CD4-positive, alpha-beta T cell treated with Interleukin-12 subunit alpha and Interleukin-12 subunit beta, for 1 hour (primary cell): ENCODE data around the gene TMEM212.

Experiments used
- DNase-seq: peaks from one replicate; pipeline ENCODE4 v3.0.0-alpha.2; 2020

Gene TMEM212

GRCh38 chr3:171862392-171862791 lies 19.2 kb downstream of the TMEM212 start:
- no peak for DNase-seq

- no peak for DNase-seq
Measured at GRCh38 chr3:171862993-171863521, 19.9 kb downstream of the TMEM212 start.

DNA sequence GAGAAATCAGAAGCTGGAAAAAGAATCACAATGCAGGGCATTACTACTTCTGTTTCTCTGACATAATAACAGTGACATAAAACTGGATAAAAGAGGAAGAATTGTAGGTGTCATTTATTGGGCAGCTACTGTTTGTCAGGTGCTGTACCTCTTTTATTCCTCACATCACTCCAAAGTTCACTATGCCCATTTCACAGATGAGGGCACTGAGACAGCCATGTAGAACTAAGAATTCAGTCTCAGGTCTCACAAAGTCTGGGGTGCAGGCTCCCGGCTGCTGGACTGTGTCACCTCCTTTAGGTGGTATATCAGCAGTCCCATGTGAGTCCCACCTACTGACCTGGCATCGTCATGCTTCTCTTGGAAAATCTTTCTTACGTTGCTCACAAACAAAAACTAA lies 20.8 kb downstream of the TMEM212 start:
- no peak for DNase-seq

GRCh38 chr3:171865191-171865865 lies 22.2 kb downstream of the TMEM212 start:
- no peak for DNase-seq

GRCh38 chr3:171867981-171868380 lies 24.8 kb downstream of the TMEM212 start:
- no peak for DNase-seq

GRCh38 chr3:171871392-171872274 lies 28.5 kb downstream of the TMEM212 start:
- DNase-seq, result no peak

DNA sequence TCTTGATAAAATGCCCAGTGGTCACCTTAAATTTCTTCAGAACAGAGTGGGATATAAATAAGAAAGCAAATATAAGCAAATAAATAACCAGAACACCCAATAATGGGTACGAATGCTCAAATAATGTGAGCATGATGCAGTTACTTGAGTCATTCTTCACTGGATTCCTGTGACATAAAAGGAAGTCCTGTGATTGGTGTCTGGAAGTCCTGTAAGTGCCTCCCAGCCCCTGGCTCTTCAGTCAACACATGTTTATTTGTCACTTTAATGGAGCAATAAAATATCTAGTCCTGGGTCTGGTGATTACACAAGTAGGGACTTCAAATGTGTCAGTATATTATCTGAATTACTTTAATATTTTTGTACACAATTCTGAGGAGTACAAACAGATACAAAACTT lies 30.4 kb downstream of the TMEM212 start:
- DNase-seq, result no peak

GRCh38 chr3:171874251-171874681 lies 31.1 kb downstream of the TMEM212 start:
- DNase-seq, result no peak

- DNase-seq, result no peak
Measured at GRCh38 chr3:171874879-171875278, 31.7 kb downstream of the TMEM212 start.

- DNase-seq, result no peak
Measured at GRCh38 chr3:171875923-171876412, 32.8 kb downstream of the TMEM212 start.

DNA sequence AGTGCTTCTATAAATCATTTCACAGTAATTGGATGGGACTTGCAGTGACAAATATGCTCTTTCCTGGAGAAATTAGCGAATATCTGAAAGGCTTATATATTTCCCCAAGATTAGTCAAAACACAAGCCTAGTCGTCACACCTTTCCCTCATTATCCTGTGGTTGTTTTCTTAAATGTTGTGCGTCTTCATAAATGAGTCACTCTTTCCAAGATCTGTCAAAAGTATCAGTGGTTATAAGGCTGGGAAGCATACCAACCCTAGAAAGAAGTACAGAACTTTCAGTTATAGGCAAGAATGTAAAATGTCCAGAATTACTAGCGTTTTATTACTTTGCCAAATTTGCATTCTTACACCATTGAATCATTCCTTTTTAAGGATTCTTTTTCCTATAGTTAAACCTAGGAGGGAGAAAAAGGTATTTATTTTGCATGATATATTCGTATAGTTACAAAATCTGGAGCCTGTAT lies 33.6 kb downstream of the TMEM212 start:
- DNase-seq, result no peak

DNA sequence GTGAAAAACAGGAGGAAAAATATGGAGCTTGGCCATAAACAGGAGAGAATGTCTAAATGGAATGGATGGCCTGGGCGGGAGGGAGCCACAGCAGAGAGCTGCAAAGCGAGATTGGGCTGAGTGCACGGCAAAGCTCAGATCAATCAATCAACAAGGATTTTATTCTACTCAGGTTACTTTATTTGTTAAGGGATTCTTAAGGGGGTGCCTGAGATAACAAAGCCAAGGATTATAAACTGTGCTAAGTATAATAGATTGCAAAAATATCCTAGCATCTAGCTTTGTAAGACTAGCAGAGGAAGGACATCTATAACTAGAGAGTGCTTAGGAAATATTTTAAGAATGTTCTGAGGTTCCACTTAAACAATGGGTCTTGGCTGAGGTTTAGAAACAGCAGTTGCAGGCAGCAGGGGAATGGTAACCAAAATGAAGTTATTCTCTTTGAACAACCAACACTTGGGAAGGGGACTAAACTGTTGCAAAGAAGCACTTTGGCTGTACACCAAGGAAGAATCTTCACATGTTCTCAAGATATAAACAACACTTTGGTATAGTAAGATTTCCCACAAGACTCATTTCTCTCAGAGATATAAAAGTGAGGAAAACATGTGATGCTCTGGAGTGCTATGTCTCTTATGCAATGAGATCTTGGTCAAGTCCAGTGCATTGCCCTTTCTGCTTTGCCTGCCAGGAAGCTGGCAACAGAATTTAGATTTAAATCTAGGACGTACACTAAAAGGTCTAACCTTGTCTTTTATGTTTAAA lies 35.5 kb downstream of the TMEM212 start:
- DNase-seq, result no peak

DNA sequence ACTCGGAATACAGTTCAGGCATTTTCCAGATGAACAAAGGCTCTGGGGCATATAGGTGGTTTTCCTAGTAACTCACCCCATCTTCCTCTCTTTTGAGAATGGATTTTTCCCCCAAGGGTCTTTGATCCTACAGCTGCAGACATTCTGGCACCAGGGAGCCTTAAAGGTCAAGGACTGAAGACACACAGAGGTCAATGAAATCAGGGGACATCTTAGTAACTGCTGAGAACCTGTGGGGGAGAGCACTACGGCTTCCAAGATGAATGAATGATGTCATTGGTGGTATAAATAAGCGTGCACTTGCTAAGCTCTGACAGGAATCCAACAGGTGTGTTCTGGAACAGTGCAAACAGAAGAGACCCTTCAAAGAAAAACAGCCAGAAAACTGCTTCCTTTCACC lies 36.3 kb downstream of the TMEM212 start:
- no peak for DNase-seq

DNA sequence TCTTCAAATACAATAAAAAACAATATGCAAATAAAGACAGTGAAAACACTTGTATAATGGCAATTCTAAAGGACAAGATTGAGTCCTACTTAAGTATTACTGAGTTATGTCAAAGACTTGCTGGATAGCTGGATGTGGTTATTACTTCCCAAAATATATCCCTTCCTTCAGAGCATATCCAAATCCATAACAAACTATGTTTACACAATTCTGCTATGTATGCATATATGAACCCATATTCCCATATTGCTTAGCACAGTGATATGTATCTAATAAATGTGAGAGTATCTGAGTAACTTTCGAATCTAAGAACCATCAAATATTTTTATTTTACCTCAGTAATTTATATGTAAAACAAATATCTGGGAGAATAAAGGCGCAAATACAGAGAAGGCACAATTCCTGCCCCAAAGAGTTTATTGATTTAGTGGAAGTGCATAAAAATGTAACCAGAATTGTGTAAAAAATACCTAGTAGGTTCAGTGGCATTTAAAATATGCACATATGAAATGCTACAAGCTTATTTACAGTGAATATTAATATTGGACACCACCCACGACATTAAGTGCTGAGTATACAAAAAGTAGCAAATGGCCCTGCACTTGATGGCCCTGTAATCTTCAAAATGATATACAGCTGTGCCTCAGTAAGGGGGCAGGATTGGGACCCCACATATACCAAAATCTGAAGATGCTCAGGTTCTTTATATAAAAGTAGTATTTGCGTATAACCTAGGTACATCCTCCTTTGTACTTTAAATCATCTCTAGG lies 37.1 kb downstream of the TMEM212 start:
- no peak for DNase-seq

- DNase-seq, result no peak
Measured at GRCh38 chr3:171881251-171881650, 38.1 kb downstream of the TMEM212 start.

DNA sequence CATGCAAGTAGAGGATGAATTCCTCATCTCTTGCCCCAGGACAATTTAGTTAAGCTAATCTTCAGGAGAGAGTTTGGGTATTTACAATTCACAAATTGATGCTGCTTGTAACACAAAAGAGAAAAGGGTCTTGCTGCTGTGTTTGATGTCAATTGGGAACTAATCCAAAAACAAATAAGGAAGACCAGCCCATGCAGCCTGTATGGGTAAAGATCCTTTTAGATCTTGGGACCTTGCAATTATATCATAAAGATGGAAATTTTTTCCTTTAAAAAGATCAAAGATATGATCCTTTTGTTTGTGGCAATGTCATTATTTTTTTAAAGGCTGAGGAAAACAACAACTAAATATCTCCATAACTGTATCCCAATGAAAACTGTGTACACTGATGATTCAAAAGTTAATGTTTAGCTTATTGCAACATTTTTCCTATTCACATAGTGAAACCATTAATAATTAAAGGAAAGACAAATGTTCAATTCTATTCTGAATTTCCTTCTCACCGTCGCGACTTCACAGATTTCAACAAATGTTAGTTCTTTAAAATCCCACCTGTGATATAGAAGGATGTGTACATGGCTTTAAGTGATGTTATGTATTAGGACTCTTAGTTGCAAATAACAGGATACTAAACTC lies 40.2 kb downstream of the TMEM212 start:
- DNase-seq, result no peak

- no peak for DNase-seq
Measured at GRCh38 chr3:171883893-171884279, 40.7 kb downstream of the TMEM212 start.

GRCh38 chr3:171888466-171888865 lies 45.3 kb downstream of the TMEM212 start:
- DNase-seq, result no peak

DNA sequence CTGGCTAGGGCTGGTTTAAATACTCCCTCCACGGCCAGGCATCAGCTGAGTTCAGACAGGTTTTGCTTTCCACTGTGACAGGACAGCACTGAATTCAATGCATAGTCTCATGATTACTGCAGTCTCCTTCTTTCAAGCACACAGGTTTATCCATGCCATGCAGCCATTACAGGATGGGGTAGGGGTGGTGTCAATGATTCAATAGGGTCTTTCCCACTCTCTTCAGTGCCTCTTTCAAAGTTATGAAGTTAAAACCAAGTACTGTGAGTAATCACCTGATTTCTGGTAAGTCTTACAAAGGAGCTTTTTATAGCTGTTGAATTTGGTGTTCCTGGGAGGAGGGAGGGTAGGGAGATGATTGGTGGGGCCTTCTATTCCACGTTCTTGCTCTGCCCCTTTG lies 47.2 kb downstream of the TMEM212 start:
- DNase-seq, result no peak

DNA sequence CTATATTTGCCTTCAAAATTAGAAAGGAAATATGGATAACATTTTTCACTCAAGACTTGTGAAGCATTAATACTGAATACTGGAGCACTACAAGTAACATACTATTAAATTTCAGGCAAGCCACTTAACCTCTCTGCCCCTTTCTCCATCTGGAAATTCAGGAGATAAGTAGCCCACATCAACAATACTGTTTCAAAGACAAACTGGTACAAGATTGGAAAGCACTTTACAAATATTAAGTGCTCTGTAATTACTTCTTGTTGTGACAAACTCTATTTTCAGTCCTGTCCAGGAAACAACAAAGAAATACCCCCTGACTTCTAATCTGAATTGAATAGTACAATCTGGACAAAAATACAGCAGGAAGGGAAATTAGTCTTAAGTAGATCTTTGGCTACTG lies 49.3 kb downstream of the TMEM212 start:
- DNase-seq, result no peak

- DNase-seq, result no peak
Measured at GRCh38 chr3:171895291-171895690, 52.1 kb downstream of the TMEM212 start.

GRCh38 chr3:171895900-171896299 lies 52.8 kb downstream of the TMEM212 start:
- no peak for DNase-seq
